ENCODE results near the gene NR3C2.

- TF ChIP-seq FOSL1 (IDR thresholded peaks at IDR 0.05; ENCODE audit: low read depth) (no peak), CTCF (IDR thresholded peaks at IDR 0.05 in 2 of 3, conservative IDR thresholded peaks at IDR 0.05 in 1 of 3; ENCODE audit: borderline replicate concordance in 1 of 3, insufficient read depth in 1 of 3, low read depth in 2 of 3, low read length in 2 of 3) (no peak)
These were observed 21.8 kb downstream of the NR3C2 start for GRCh38 chr4:148420397-148420796.
